Measurements from ENCODE around the gene RNF4.
A peak's percentile ranks its signal among the peaks of the same experiment; 100 is the strongest.
"Not testable (repeated sequence)": the region's sequence is repeated elsewhere in the genome, so short reads cannot be mapped to it uniquely, and the experiment has no call there.

RNF4 gene

DNA sequence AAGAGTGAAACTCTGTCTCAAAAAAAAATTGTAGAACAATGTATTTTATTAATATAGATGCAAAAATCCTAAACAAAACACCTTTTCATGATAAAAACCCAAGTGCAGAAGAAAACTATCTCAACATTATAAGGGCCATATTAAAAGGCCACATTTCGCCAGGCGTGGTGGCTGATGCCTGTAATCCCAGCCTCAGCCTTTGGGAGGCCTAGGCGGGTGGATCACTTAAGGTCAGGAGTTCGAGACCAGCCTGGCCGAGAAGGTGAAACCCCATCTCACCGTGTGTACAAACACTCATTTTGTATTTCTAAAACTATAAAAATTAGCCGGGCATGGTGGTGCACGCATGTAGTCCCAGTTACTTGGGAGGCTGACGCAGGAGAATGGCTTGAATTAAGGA, 57.7 kb downstream of the RNF4 start:
- H3K4me1 ChIP-seq (ENCODE audit: insufficient read depth, insufficient read length), result no peaks in the 10 kb centered on the region
- DNase-seq (ENCODE audit: low read depth, low spot score), result no peak
- no peaks in the 10 kb centered on the region for H3K27me3 ChIP-seq (ENCODE audit: insufficient read depth, insufficient read length)
- H3K4me3 ChIP-seq (ENCODE audit: insufficient read length, low read depth), result no peak overlapping the region
- H3K9me3 ChIP-seq (ENCODE audit: insufficient read depth, low read length), result no peaks in the 10 kb centered on the region
- H3K36me3 ChIP-seq (ENCODE audit: insufficient read depth, insufficient read length, low read length), result no peaks in the 10 kb centered on the region
- H3K9ac ChIP-seq (ENCODE audit: insufficient read length, low read depth), result no peak overlapping the region
- TF ChIP-seq YY1 (IDR thresholded peaks at IDR 0.05; ENCODE audit: insufficient read depth, insufficient read length) (no peak), SUZ12 (IDR thresholded peaks at IDR 0.05; ENCODE audit: extremely low read depth, insufficient read depth, insufficient read length) (no peak), ZNF274 (IDR thresholded peaks at IDR 0.05; ENCODE audit: low read depth, low read length) (no peak)

DNA sequence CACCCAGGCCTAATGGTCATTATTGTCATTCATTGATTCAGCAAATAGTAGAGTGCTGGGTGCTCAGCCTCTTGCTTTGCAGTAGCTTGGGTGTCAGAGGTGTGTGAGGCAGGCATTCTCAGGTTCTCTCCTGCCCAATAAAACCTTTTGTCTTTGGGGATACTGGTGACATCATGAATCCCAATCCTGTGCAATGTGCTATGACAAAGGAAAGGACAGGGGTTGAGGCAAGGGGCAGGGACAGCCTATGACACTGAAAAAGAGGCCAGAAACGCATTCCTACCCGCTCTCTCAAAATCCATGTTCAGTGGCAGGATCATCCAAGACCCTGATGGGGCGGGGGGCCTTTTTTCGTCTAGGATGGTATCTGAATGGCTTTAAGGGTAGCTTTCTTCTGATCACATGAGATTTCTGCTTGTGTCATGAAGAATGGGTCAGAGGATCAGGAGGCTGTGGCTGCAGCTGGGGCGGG, 66.0 kb downstream of the RNF4 start:
- H3K36me3 ChIP-seq (ENCODE audit: insufficient read depth, insufficient read length, low read length), result peaks cover 6% of the 10 kb centered on the region
- no peaks in the 10 kb centered on the region for H3K27me3 ChIP-seq (ENCODE audit: insufficient read depth, insufficient read length)
- H3K9ac ChIP-seq (ENCODE audit: insufficient read length, low read depth), result peak overlapping the region; percentile 99
- no peaks in the 10 kb centered on the region for H3K9me3 ChIP-seq (ENCODE audit: insufficient read depth, low read length)
- peak overlapping the region; percentile 97 for H3K4me3 ChIP-seq (ENCODE audit: insufficient read length, low read depth)
- no peak for DNase-seq (ENCODE audit: low read depth, low spot score)
- H3K4me1 ChIP-seq (ENCODE audit: insufficient read depth, insufficient read length), result peaks cover 2% of the 10 kb centered on the region
- TF ChIP-seq ZNF274 (IDR thresholded peaks at IDR 0.05; ENCODE audit: low read depth, low read length) (no peak), YY1 (IDR thresholded peaks at IDR 0.05; ENCODE audit: insufficient read depth, insufficient read length) (no peak), SUZ12 (IDR thresholded peaks at IDR 0.05; ENCODE audit: extremely low read depth, insufficient read depth, insufficient read length) (no peak)

DNA sequence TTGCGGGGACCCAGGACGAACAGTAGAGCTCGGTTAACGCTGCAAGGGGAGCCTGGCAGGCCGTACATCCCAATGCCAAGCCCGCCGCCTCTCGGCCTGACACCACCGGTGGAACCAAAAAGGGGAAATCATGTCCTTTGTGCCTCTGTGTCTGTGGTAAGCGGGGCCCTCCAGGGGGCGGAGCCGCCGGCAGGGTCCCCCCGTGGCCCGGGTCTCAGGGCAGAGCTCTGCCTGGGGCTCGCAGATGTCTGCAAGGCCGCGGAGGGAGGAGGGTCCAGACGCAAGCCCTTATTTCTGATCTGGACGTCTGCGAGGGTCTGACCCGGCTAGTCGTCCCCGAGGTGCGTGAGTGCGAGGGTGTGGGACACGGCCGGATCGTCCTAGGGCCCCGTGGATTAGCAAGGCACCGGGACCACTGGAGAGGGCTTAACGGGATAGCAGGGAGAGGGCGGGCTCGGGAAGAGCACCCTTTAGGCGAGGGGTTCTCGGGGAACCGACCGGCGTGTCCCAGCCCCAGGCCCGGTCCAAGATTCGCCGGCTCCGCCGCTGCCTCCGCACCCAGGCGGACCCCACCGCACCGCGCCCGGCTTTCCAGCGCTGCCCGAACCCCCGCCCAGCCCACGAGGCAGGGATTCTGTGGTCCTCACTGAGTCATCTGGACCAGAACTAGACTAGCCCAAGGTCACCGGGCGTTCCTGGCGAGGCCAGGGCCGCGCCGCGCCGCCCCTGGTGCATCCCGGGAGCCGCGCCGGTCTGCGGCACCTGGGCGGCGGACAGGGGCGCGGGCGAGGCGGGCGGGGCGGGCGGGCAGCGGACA, 66.7 kb downstream of the RNF4 start:
- Histone ChIP-seq H3K9me3 (ENCODE audit: insufficient read depth, low read length) (no peaks in the 10 kb centered on the region), H3K4me1 (ENCODE audit: insufficient read depth, insufficient read length) (peaks cover 2% of the 10 kb centered on the region), H3K9ac (ENCODE audit: insufficient read length, low read depth) (peak overlapping the region; percentile 99), H3K4me3 (ENCODE audit: insufficient read length, low read depth) (peak overlapping the region; percentile 97), H3K36me3 (ENCODE audit: insufficient read depth, insufficient read length, low read length) (peaks cover 6% of the 10 kb centered on the region), H3K27me3 (ENCODE audit: insufficient read depth, insufficient read length) (no peaks in the 10 kb centered on the region)
- TF ChIP-seq ZNF274 (IDR thresholded peaks at IDR 0.05; ENCODE audit: low read depth, low read length) (no peak), YY1 (IDR thresholded peaks at IDR 0.05; ENCODE audit: insufficient read depth, insufficient read length) (no peak), SUZ12 (IDR thresholded peaks at IDR 0.05; ENCODE audit: extremely low read depth, insufficient read depth, insufficient read length) (no peak)
- no peak for DNase-seq (ENCODE audit: low read depth, low spot score)

DNA sequence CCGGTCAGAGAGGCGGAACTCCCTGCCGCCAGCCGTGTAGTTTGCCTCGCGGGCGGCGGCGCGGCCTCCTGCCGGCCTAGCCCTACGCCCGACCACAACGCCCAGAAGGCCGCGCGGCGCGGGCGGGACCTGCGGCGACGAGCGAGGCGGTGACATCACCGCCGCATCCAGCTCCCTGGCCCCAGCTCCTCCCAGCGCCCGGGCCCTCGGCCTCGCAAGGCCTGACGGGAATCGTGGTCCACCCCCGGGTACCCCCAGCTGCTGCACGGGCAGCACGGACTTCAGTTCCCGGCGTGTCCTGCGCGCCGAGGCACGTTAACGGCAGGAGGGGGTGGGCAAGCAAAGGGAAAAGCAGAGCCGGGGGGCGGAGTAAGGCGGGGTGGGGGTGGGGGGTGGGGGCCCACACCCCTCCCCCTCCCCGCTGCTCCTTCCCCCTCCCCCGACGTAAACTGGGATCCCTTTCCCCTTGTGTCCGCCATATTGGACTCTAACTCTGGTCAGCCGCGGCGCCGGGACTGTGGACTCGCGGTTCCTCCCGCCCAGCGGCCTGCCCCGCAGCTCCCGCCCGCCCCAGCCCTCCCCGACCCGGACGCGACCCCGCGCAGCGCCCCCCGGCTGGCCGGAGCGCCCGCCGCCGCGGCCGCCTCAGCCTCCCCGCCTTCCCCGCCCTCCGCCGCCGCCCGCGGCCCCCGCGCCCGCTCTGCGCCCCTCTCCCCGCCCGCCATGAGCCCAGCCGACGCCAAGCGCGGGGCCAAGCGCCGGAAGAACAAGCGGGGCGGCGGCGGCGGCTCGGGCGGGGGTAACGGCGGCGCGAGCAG, 67.5 kb downstream of the RNF4 start, which contains the start of gene FAM193A:
FAM193A (plus strand) TSS at position 455 of the 818 bp plus-strand sequence; CDS start at position 724, 269 bp downstream.
- Histone ChIP-seq H3K36me3 (ENCODE audit: insufficient read depth, insufficient read length, low read length) (peaks cover 6% of the 10 kb centered on the region), H3K4me3 (ENCODE audit: insufficient read length, low read depth) (peak within 1 kb of the TSS; percentile 97), H3K4me1 (ENCODE audit: insufficient read depth, insufficient read length) (peaks cover 2% of the 10 kb centered on the region), H3K27me3 (ENCODE audit: insufficient read depth, insufficient read length) (no peaks in the 10 kb centered on the region), H3K9me3 (ENCODE audit: insufficient read depth, low read length) (no peaks in the 10 kb centered on the region), H3K9ac (ENCODE audit: insufficient read length, low read depth) (peak within 1 kb of the TSS; percentile 99)
- TF ChIP-seq YY1 (IDR thresholded peaks at IDR 0.05; ENCODE audit: insufficient read depth, insufficient read length) (peak; percentile 56), SUZ12 (IDR thresholded peaks at IDR 0.05; ENCODE audit: extremely low read depth, insufficient read depth, insufficient read length) (no peak)
- peak; percentile 99 for DNase-seq (ENCODE audit: low read depth, low spot score)

DNA sequence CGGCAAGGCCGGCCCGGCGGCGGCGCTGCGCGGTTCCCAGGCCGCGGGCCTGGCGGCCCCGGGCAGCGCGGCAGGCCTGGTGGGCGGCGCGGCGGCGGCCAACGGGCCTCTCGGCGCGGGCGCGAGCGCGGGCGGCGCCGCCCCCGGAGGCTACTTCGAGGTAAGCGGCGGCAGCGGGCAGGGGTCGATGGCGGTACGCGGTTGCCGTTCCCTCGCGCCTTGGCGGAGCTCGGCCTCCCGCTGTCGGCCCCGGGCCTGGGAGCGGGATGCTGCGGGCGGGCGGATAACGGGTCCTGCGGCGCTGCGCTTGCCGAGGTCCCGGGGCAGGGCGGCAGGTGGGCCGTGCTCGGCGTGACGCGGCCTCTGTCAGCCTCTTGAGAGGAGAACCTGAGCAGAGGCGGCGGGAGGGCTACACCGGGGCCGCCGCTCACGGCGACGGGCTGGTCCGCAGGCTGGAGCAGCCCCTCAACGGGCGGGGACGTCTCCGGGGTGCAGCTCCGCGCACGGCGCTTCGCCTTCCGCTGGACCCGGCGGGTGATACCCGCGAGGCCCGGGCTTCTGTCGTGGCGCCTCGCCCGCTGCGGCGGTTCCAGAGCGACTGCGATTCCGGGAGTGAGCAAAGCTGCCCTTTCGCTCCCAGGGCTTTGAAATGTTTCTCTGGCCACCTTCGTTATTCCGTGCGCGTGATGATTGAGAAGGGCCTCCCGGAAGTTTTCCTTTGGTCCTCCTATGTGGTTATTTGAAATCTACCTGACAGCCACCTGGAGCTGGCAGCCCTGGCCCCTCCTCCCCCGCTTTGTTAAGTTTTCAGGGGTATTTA, 68.3 kb downstream of the RNF4 start:
- Histone ChIP-seq H3K9ac (ENCODE audit: insufficient read length, low read depth) (peak overlapping the region; percentile 96), H3K4me3 (ENCODE audit: insufficient read length, low read depth) (peak overlapping the region; percentile 87), H3K9me3 (ENCODE audit: insufficient read depth, low read length) (no peaks in the 10 kb centered on the region), H3K36me3 (ENCODE audit: insufficient read depth, insufficient read length, low read length) (peaks cover 6% of the 10 kb centered on the region), H3K27me3 (ENCODE audit: insufficient read depth, insufficient read length) (no peaks in the 10 kb centered on the region), H3K4me1 (ENCODE audit: insufficient read depth, insufficient read length) (peaks cover 2% of the 10 kb centered on the region)
- DNase-seq (ENCODE audit: low read depth, low spot score), result no peak
- TF ChIP-seq ZNF274 (IDR thresholded peaks at IDR 0.05; ENCODE audit: low read depth, low read length) (no peak), YY1 (IDR thresholded peaks at IDR 0.05; ENCODE audit: insufficient read depth, insufficient read length) (no peak), SUZ12 (IDR thresholded peaks at IDR 0.05; ENCODE audit: extremely low read depth, insufficient read depth, insufficient read length) (no peak)

DNA sequence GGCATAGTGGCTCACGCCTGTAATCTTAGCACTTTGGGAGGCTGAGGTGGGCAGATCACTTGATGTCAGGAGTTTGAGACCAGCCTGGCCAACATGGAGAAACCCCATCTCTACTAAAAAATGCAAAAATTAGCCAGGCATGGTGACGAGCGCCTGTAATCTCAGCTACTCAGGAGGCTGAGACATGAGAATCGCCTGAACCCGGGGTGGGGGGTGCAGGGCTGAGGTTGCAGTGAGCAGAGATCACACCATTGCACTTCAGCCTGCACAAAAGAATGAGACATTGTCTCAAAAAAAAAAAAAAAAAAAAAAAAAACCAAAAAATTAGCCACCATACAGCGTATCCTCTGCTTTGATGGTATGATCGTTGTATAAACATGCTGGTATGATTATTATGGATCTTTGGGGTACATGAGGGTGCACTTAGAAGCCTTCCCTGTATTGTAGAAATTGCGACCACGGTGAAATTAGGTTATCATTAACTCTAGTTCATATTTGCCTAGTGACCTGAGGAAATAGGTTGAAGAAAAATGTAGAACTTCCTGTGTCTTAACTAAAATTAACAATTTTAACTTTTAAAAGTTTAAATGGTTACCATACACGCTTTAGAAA, 74.8 kb downstream of the RNF4 start:
- not testable (repeated sequence) for DNase-seq (ENCODE audit: low read depth, low spot score); H3K27me3 ChIP-seq (ENCODE audit: insufficient read depth, insufficient read length); H3K4me1 ChIP-seq (ENCODE audit: insufficient read depth, insufficient read length); H3K9ac ChIP-seq (ENCODE audit: insufficient read length, low read depth); H3K9me3 ChIP-seq (ENCODE audit: insufficient read depth, low read length); H3K4me3 ChIP-seq (ENCODE audit: insufficient read length, low read depth)
- H3K36me3 ChIP-seq (ENCODE audit: insufficient read depth, insufficient read length, low read length), result peaks cover 11% of the 10 kb centered on the region
